Neuronal stem cell (in vitro differentiated cells): ENCODE data around the gene USP17L19. TPM values are rescaled to one million over a fixed set of nuclear protein-coding genes. Genes with fewer than 3 reads are reported as not detected.
"Not testable (repeated sequence)": the region's sequence is repeated elsewhere in the genome, so short reads cannot be mapped to it uniquely, and the experiment has no call there.

Experiments used
- DNase-seq: peaks from one replicate; pipeline ENCODE4 v3.0.0-alpha.2; 2013; ENCODE audit warnings: low spot score
- H2AFZ ChIP-seq: one replicate; pipeline ENCODE4 v1.6.1; 2013; ENCODE audit warnings: mild to moderate bottlenecking, low read length, inconsistent platforms
- H2AK5ac ChIP-seq: 2 replicates; pipeline ENCODE4 v1.6.1; 2013; ENCODE audit warnings: low read depth, mild to moderate bottlenecking, inconsistent platforms, low read length, moderate library complexity, mixed read lengths
- H2BK120ac ChIP-seq: 2 replicates; pipeline ENCODE4 v1.6.1; 2013; ENCODE audit warnings: low read depth, mild to moderate bottlenecking, inconsistent platforms, low read length, moderate library complexity, mixed read lengths
- H2BK12ac ChIP-seq: one replicate; pipeline ENCODE4 v1.6.1; 2013; ENCODE audit warnings: low read length, inconsistent platforms
- H2BK15ac ChIP-seq: 2 replicates; pipeline ENCODE4 v1.6.1; 2013; ENCODE audit warnings: mild to moderate bottlenecking, low read length, inconsistent platforms, mixed read lengths
- H2BK5ac ChIP-seq: one replicate; pipeline ENCODE4 v1.6.1; 2013; ENCODE audit warnings: inconsistent platforms, mild to moderate bottlenecking, low read length, moderate library complexity
- H3K14ac ChIP-seq: one replicate; pipeline ENCODE4 v1.6.1; 2013; ENCODE audit warnings: low read length, inconsistent platforms
- H3K18ac ChIP-seq: 2 replicates; pipeline ENCODE4 v1.6.1; 2013; ENCODE audit warnings: low read length, inconsistent platforms
- H3K23ac ChIP-seq: 2 replicates; pipeline ENCODE4 v1.6.1; 2013; ENCODE audit warnings: low read depth, mild to moderate bottlenecking, mixed read lengths, low read length, inconsistent platforms; ENCODE audit not compliant: poor library complexity
- H3K27ac ChIP-seq: replicated peaks from 3 replicates; pipeline ENCODE4 v1.5.1; 2013; ENCODE audit warnings: low read length, inconsistent platforms
- H3K27me3 ChIP-seq, 3 experiments: 2 replicates each; pipeline ENCODE4 v1.6.1; 2013; ENCODE audit warnings: low read length in 3 of 3, mild to moderate bottlenecking in 2 of 3, inconsistent platforms in 1 of 3, low read depth in 1 of 3, mixed read lengths in 1 of 3, moderate library complexity in 1 of 3; ENCODE audit not compliant: control insufficient read depth in 3 of 3, insufficient read depth in 3 of 3
- H3K36me3 ChIP-seq, 2 donors: replicated peaks in 1 of 2; 2 replicates each; pipeline ENCODE4 v1.6.1; 2013; ENCODE audit warnings: low read length in 2 of 2; ENCODE audit not compliant: control insufficient read depth in 2 of 2, insufficient read depth in 2 of 2
- H3K4ac ChIP-seq: 2 replicates; pipeline ENCODE4 v1.6.1; 2013; ENCODE audit warnings: inconsistent platforms, mild to moderate bottlenecking, low read length, moderate library complexity
- H3K4me1 ChIP-seq, 2 donors: 1 replicate in 1 of 2; 2 replicates in 1 of 2; pipeline ENCODE4 v1.6.1; 2013; ENCODE audit warnings: low read length in 2 of 2, low read depth in 1 of 2; ENCODE audit not compliant: control insufficient read depth in 2 of 2, insufficient read depth in 1 of 2
- H3K4me2 ChIP-seq: one replicate; pipeline ENCODE4 v1.6.1; 2013; ENCODE audit warnings: mild to moderate bottlenecking, low read length, inconsistent platforms; ENCODE audit not compliant: insufficient read depth, poor library complexity, severe bottlenecking
- H3K4me3 ChIP-seq, 2 donors: 2 replicates each; pipeline ENCODE4 v1.5.1; 2013; ENCODE audit warnings: low read length in 2 of 2, mild to moderate bottlenecking in 2 of 2, inconsistent platforms in 1 of 2, moderate library complexity in 1 of 2
- H3K79me1 ChIP-seq: one replicate; pipeline ENCODE4 v1.6.1; 2013; ENCODE audit warnings: low read depth, mild to moderate bottlenecking, inconsistent platforms, low read length, moderate library complexity
- H3K9ac ChIP-seq: one replicate; pipeline ENCODE4 v1.6.1; 2013; ENCODE audit warnings: mild to moderate bottlenecking, low read depth, low read length, inconsistent platforms; ENCODE audit not compliant: poor library complexity
- H3K9me3 ChIP-seq, 2 donors: replicated peaks in 1 of 2; 2 replicates each; pipeline versions ENCODE3 to v1.6.1; 2013; ENCODE audit warnings: low read length in 2 of 2, mild to moderate bottlenecking in 2 of 2, inconsistent platforms in 1 of 2, low read depth in 1 of 2, mixed read lengths in 1 of 2, moderate library complexity in 1 of 2; ENCODE audit not compliant: control insufficient read depth in 2 of 2, insufficient read depth in 1 of 2
- H4K8ac ChIP-seq: one replicate; pipeline ENCODE4 v1.6.1; 2013; ENCODE audit warnings: low read depth, mild to moderate bottlenecking, inconsistent platforms, low read length, moderate library complexity
- H4K91ac ChIP-seq: one replicate; pipeline ENCODE4 v1.6.1; 2013; ENCODE audit warnings: low read length, low read depth, mild to moderate bottlenecking, inconsistent platforms; ENCODE audit not compliant: poor library complexity
- WGBS, 2 donors: extraction: QIAGEN DNeasy Blood & Tissue Kit; methylation state at CpG; one replicate each; pipeline ENCODE4 v1.1.7; 2013; ENCODE audit warnings: missing lambda C conversion rate in 2 of 2, mixed read lengths in 1 of 2; ENCODE audit not compliant: insufficient read length in 2 of 2, insufficient replicate concordance in 1 of 2; ENCODE audit errors: extremely low coverage in 2 of 2; 5-methylcytosine and 5-hydroxymethylcytosine counted together
- polyA plus RNA-seq, 2 experiments: library from polyadenylated mRNA; stranded (reverse); fragments of 200-250 nt; gene quantifications; one replicate each; pipeline ENCODE4 v1.2.3, GENCODE V29; 2013

The USP17L19 gene, protein sequence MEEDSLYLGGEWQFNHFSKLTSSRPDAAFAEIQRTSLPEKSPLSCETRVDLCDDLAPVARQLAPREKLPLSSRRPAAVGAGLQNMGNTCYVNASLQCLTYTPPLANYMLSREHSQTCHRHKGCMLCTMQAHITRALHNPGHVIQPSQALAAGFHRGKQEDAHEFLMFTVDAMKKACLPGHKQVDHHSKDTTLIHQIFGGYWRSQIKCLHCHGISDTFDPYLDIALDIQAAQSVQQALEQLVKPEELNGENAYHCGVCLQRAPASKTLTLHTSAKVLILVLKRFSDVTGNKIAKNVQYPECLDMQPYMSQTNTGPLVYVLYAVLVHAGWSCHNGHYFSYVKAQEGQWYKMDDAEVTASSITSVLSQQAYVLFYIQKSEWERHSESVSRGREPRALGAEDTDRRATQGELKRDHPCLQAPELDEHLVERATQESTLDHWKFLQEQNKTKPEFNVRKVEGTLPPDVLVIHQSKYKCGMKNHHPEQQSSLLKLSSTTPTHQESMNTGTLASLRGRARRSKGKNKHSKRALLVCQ
- polyA plus RNA-seq (2013, experiment 1 of 2) = not detected
- polyA plus RNA-seq (2013, experiment 2 of 2) = not detected

DNA sequence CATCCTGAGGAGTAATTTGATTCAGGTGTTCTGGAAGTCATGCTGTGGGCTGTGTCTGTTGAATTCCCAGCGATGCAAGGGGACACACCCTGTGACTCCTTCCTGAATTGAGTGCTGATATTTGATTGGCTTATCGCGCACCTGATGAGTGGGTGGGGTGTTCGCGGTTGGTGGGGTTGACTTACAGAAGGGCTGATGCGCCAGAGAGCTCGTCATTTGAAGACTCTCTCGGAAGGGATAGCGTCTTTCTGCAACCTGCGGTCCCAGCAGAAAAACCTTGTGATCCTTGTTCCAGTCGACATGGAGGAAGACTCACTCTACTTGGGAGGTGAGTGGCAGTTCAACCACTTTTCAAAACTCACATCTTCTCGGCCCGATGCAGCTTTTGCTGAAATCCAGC is at the start of gene USP17L19:
USP17L19 (plus strand) TSS at position 301 of the 400 bp plus-strand sequence; CDS start at position 301, 0 bp downstream.
- WGBS, 2 donors = no CpG with 5 or more reads among the region's 13 CpGs
- H3K14ac ChIP-seq, H2AFZ ChIP-seq: not testable (repeated sequence)

DNA sequence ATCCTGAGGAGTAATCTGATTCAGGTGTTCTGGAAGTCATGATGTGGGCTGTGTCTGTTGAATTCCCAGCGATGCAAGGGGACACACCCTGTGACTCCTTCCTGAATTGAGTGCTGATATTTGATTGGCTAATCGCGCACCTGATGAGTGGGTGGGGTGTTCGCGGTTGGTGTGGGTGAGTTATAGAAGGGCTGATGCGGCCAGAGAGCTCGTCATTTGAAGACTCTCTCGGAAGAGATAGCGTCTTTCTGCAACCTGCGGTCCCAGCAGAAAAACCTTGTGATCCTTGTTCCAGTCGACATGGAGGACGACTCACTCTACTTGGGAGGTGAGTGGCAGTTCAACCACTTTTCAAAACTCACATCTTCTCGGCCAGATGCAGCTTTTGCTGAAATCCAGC is 42.8 kb upstream of the USP17L19 start, which contains the start of gene USP17L10:
USP17L10 (plus strand) TSS at position 301 of the 400 bp plus-strand sequence; CDS start at position 301, 0 bp downstream.
- not testable (repeated sequence) for H2BK12ac ChIP-seq, H4K8ac ChIP-seq, H2BK120ac ChIP-seq, H3K4me3 ChIP-seq, H3K4me2 ChIP-seq, H2AFZ ChIP-seq, H3K27me3 ChIP-seq, H3K36me3 ChIP-seq, H2BK15ac ChIP-seq, H3K4me1 ChIP-seq, H3K9me3 ChIP-seq, H4K91ac ChIP-seq, H3K9ac ChIP-seq, H2BK5ac ChIP-seq, H2AK5ac ChIP-seq, H3K14ac ChIP-seq, DNase-seq, H3K23ac ChIP-seq, H3K79me1 ChIP-seq, H3K27ac ChIP-seq, H3K4ac ChIP-seq, H3K18ac ChIP-seq
- WGBS, 2 donors = no CpG with 5 or more reads among the region's 13 CpGs

More for the DNA sequence above, at the start of gene USP17L19:
- not testable (repeated sequence) for H2AK5ac ChIP-seq, H3K79me1 ChIP-seq, H3K4me3 ChIP-seq, H4K8ac ChIP-seq, H4K91ac ChIP-seq, H3K36me3 ChIP-seq, H3K4me2 ChIP-seq, DNase-seq, H3K23ac ChIP-seq, H2BK5ac ChIP-seq, H3K4ac ChIP-seq, H2BK120ac ChIP-seq, H3K9me3 ChIP-seq, H2BK12ac ChIP-seq, H3K18ac ChIP-seq, H3K9ac ChIP-seq, H2BK15ac ChIP-seq, H3K27me3 ChIP-seq, H3K4me1 ChIP-seq, H3K27ac ChIP-seq

DNA sequence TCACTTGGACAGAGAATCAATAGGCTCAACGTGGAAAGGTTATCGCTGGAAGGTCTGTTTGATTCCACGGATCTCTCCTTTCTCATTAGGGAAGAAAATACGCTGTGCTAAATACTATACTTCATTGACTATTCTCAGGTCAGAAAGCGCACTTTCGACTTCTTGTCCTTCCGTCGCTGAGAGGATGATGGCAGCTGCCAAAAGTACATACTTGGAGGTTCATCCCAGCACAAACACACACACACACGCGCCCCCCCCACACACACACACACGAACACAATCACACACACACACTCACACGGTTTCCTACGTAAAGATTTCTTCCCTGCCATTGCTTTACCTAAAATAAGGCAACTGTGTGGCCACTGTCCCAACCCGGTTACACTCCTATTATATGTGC is 38.5 kb upstream of the USP17L19 start:
- H3K4me1 ChIP-seq, H3K4me2 ChIP-seq, H3K79me1 ChIP-seq, H3K23ac ChIP-seq, H3K27me3 ChIP-seq, DNase-seq, H2BK12ac ChIP-seq, H3K14ac ChIP-seq, H3K4me3 ChIP-seq, H2BK15ac ChIP-seq, H3K36me3 ChIP-seq, H3K9me3 ChIP-seq, H3K9ac ChIP-seq, H3K27ac ChIP-seq, H4K91ac ChIP-seq, H2BK5ac ChIP-seq, H2BK120ac ChIP-seq, H3K18ac ChIP-seq, H2AFZ ChIP-seq, H4K8ac ChIP-seq, H3K4ac ChIP-seq, H2AK5ac ChIP-seq: not testable (repeated sequence)
- WGBS, 2 donors = no CpG with 5 or more reads among the region's 14 CpGs

DNA sequence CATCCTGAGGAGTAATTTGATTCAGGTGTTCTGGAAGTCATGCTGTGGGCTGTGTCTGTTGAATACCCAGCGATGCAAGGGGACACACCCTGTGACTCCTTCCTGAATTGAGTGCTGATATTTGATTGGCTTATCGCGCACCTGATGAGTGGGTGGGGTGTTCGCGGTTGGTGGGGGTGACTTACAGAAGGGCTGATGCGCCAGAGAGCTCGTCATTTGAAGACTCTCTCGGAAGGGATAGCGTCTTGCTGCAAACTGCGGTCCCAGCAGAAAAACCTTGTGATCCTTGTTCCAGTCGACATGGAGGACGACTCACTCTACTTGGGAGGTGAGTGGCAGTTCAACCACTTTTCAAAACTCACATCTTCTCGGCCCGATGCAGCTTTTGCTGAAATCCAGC is 38.1 kb upstream of the USP17L19 start, which contains the start of gene USP17L11:
USP17L11 (plus strand) TSS at position 301 of the 400 bp plus-strand sequence; CDS start at position 301, 0 bp downstream.
- not testable (repeated sequence) for H3K36me3 ChIP-seq, H3K79me1 ChIP-seq, H3K9me3 ChIP-seq, H3K23ac ChIP-seq, H3K4me2 ChIP-seq, H3K4me3 ChIP-seq, H3K14ac ChIP-seq, H3K27ac ChIP-seq, H3K18ac ChIP-seq, H2BK120ac ChIP-seq, H2AK5ac ChIP-seq, H2AFZ ChIP-seq, H3K4ac ChIP-seq, H3K9ac ChIP-seq, H4K91ac ChIP-seq, H2BK15ac ChIP-seq, H3K27me3 ChIP-seq, H4K8ac ChIP-seq, DNase-seq, H3K4me1 ChIP-seq, H2BK12ac ChIP-seq, H2BK5ac ChIP-seq
- WGBS, 2 donors = no CpG with 5 or more reads among the region's 14 CpGs
